Measurements from ENCODE around the gene PARP12. TPM values are rescaled to one million over a fixed set of nuclear protein-coding genes. Genes with fewer than 3 reads are reported as not detected.

PARP12 gene
- total and polyA plus RNA-seq, 2 of the 13 experiments (the other 11 are each of a cell fraction or from before 2014, with no cell fraction given) = 15.5 to 35.2 TPM

DNA sequence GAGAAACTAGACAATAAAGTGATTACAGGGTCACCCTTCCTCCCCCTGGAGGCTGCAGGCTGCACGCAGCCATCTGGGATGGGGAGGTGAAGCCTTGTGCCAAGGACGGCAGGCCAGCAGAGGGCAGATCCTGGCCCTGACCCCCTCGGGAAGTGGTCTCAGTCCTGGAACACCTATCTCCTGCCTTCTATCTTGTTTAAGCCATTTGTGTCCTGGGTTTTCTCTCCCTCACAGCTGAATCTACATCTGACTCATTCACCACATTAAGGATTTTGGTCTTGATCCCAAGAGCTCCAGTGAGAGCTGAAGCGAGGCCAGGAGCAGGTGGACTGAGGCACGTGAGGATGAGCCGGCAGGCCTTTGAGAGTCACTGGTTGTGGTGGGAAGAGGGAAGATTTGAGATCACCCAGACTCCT is 16.4 kb upstream of the PARP12 start:
- no TSS peak for BruUV-seq (replicated peaks)
- intact Hi-C loops (cut with micrococcal nuclease; ENCODE audit: unreplicated experiment) (loop anchor here (1.0 to 5.0 kb wide), 3 partner anchors 72 to 264 kb away; no protein-coding TSS in a partner anchor), in situ Hi-C loops (cut with HindIII; ENCODE audit: extremely low pct_ligation_motif_present, low pct_unique_long_range_greater_than_20kb) (loop anchor here (25.0 kb wide), 1 partner anchor 258 kb away; no protein-coding TSS in a partner anchor)
- Histone ChIP-seq H3K79me2 (ENCODE audit: insufficient read depth, low read length) (no peaks in the 10 kb centered on the region), H3K9me3 (ENCODE audit: low read length) (no peaks in the 10 kb centered on the region), H3K27me3 (ENCODE audit: control insufficient read depth in 1 of 2, insufficient read depth in 2 of 2, low read length in 2 of 2) (peaks cover 0 to 5% of the 10 kb centered on the region in 2 experiments; a peak in 1 of 5 replicates), H2AFZ (ENCODE audit: low read length) (no peak overlapping the region), H3K27ac (ENCODE audit: extremely low read length, insufficient read depth, low read length) (no peak overlapping the region), H3K36me3 (replicated peaks in 1 of 2; ENCODE audit: control insufficient read depth in 1 of 2, insufficient read depth in 2 of 2, low read length in 2 of 2) (no peaks in the 10 kb centered on the region), H3K4me1 (ENCODE audit: insufficient read depth, low read length) (peaks cover 43% of the 10 kb centered on the region), H4K20me1 (ENCODE audit: insufficient read depth, low read length) (no peaks in the 10 kb centered on the region; the same call in 1 of the 2 replicates), H3K4me3 (replicated peaks in 1 of 3; ENCODE audit: insufficient read depth in 1 of 3, low read depth in 2 of 3, low read length in 3 of 3) (no peak overlapping the region), H3K4me2 (ENCODE audit: low read depth, low read length) (peak overlapping the region; percentile 41; the same call in 1 of the 2 replicates), H3K9ac (ENCODE audit: insufficient read depth, low read depth, low read length) (no peak overlapping the region)
- ChIA-PET POLR2A (no interaction called here), CTCF (ENCODE audit: low intra/inter-chr PET ratio, low total read pairs) (interaction anchor here (1.3 kb wide), 2 partner anchors 247 to 264 kb away, joined by 3 to 9 read pairs; no protein-coding TSS in a partner anchor)
- 67% methylated on average over 4 of the region's 6 CpGs for WGBS (ENCODE audit: low lambda C conversion rate)
- DNase-seq (ENCODE audit: low spot score) = peak; percentile 57
- peak; percentile 88 for FAIRE-seq
- peak; percentile 87 for ATAC-seq
- TF ChIP-seq MAZ (IDR thresholded peaks at IDR 0.05; ENCODE audit: borderline replicate concordance, low read depth, low read length) (no peak), MAZ (CRISPR knock-in tag; IDR thresholded peaks at IDR 0.05; ENCODE audit: low read depth) (0 out of 2 replicates have a peak, but pooled peaks have one; percentile 37), ZNF580 (CRISPR knock-in tag; IDR thresholded peaks at IDR 0.05; ENCODE audit: borderline replicate concordance, low read depth) (peak; percentile 54; the same call in 1 of the 2 replicates), ZNF563 (CRISPR knock-in tag; IDR thresholded peaks at IDR 0.05) (no peak), MYC (CRISPR knock-in tag; IDR thresholded peaks at IDR 0.05; ENCODE audit: borderline replicate concordance) (peak; percentile 29; the same call in 1 of the 2 replicates), HIVEP1 (CRISPR knock-in tag; IDR thresholded peaks at IDR 0.05) (0 out of 2 replicates have a peak, but pooled peaks have one; percentile 22), RAD21 (CRISPR knock-in tag; IDR thresholded peaks at IDR 0.05) (peak; percentile 71), KLF6 (CRISPR knock-in tag; IDR thresholded peaks at IDR 0.05) (no peak), ZNF263 (CRISPR knock-in tag; IDR thresholded peaks at IDR 0.05) (peak; percentile 37; the same call in 1 of the 2 replicates), POLR2AphosphoS2 (IDR thresholded peaks at IDR 0.05; ENCODE audit: low read depth, low read length) (no peak), SALL1 (CRISPR knock-in tag; IDR thresholded peaks at IDR 0.05) (peak; percentile 52), ERF (CRISPR knock-in tag; IDR thresholded peaks at IDR 0.05) (peak; percentile 56; the same call in 1 of the 2 replicates), MYPOP (CRISPR knock-in tag; IDR thresholded peaks at IDR 0.05) (no peak), SOX5 (CRISPR knock-in tag; IDR thresholded peaks at IDR 0.05; ENCODE audit: borderline replicate concordance) (0 out of 2 replicates have a peak, but pooled peaks have one; percentile 22), ZXDC (CRISPR knock-in tag; IDR thresholded peaks at IDR 0.05) (no peak), ZNF790 (CRISPR knock-in tag; IDR thresholded peaks at IDR 0.05; ENCODE audit: borderline replicate concordance) (no peak), FOSL2 (CRISPR knock-in tag; IDR thresholded peaks at IDR 0.05) (peak; percentile 8; the same call in 1 of the 2 replicates), ARID2 (CRISPR knock-in tag; IDR thresholded peaks at IDR 0.05; ENCODE audit: borderline replicate concordance) (no peak), ZNF136 (CRISPR knock-in tag; IDR thresholded peaks at IDR 0.05; ENCODE audit: low read depth) (no peak)
- TF ChIP-seq, protein P1, sequence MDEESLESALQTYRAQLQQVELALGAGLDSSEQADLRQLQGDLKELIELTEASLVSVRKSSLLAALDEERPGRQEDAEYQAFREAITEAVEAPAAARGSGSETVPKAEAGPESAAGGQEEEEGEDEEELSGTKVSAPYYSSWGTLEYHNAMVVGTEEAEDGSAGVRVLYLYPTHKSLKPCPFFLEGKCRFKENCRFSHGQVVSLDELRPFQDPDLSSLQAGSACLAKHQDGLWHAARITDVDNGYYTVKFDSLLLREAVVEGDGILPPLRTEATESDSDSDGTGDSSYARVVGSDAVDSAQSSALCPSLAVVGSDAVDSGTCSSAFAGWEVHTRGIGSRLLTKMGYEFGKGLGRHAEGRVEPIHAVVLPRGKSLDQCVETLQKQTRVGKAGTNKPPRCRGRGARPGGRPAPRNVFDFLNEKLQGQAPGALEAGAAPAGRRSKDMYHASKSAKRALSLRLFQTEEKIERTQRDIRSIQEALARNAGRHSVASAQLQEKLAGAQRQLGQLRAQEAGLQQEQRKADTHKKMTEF (CRISPR knock-in tag; IDR thresholded peaks at IDR 0.05) = 0 out of 2 replicates have a peak, but pooled peaks have one; percentile 26
